Ovary (tissue), 9 donors: ENCODE results near the gene ALK. TPM values are rescaled to one million over a fixed set of nuclear protein-coding genes. Genes with fewer than 3 reads are reported as not detected.

ENCODE experiments used
- DNase-seq, 5 donors: peaks; one replicate each; pipeline ENCODE4 v3.0.0-alpha.2; 2019 to 2020
- H3K27ac ChIP-seq, 2 donors: fragments of 200-600 bp; one replicate each; pipeline versions ENCODE4 v1.5.1 to v1.8.0; 2019 to 2022
- H3K27me3 ChIP-seq: fragments of 200-600 bp; one replicate; pipeline ENCODE4 v1.8.0; 2022
- H3K36me3 ChIP-seq: fragments of 200-600 bp; sonication (generic); one replicate; pipeline ENCODE4 v1.5.1; 2019
- H3K4me1 ChIP-seq: one replicate; pipeline ENCODE4 v1.8.1; 2013; ENCODE audit warnings: mild to moderate bottlenecking, moderate library complexity; ENCODE audit not compliant: insufficient read depth
- H3K4me3 ChIP-seq: fragments of 200-600 bp; sonication (generic); one replicate; pipeline ENCODE4 v1.5.1; 2017
- H3K9me3 ChIP-seq, 2 donors: fragments of 200-600 bp in 1 of 2; sonication (generic) in 1 of 2; one replicate each; pipeline versions ENCODE4 v1.5.1 to v1.8.1; 2013 to 2019; ENCODE audit warnings: mild to moderate bottlenecking in 1 of 2, moderate library complexity in 1 of 2
- EP300 ChIP-seq: sonication (generic); formaldehyde crosslinking; IDR thresholded peaks from one replicate; pipeline ENCODE4 v1.6.1; 2017; ENCODE audit warnings: antibody characterized with exemption
- POLR2A ChIP-seq: fragments of 450-650 bp; IDR thresholded peaks from one replicate; pipeline ENCODE4 v1.6.1; 2017; ENCODE audit warnings: antibody characterized with exemption, mild to moderate bottlenecking, moderate library complexity
- WGBS, 3 donors: extraction: QIAGEN DNeasy Blood & Tissue Kit in 1 of 3; methylation state at CpG; one replicate each; pipeline versions ENCODE4 v1.1.5 to v1.1.7; 2013 to 2017; 5-methylcytosine and 5-hydroxymethylcytosine counted together
- intact Hi-C, 4 donors: fragments of 100-400 bp; cut with DNase I; formaldehyde crosslinking; loops; one replicate each; pipeline versions ENCODE4 v1.11.0 to v1.15.1; 2022 to 2023
- polyA plus RNA-seq, 2 donors: library from polyadenylated mRNA; stranded (reverse); fragments of 200-250 nt in 1 of 2; fragments of 350-450 nt in 1 of 2; fragmentation: Illumina TruSeq in 1 of 2; extraction: RNeasy Lipid Tissue Mini Kit (QIAGEN cat#74804) in 1 of 2; gene quantifications; one replicate each; pipeline ENCODE4 v1.2.3, GENCODE V29; 2013 to 2014
- total RNA-seq, 7 donors: library from RNA; depleted of rRNA in 2 of 7; stranded (reverse); fragments of >200 nt in 2 of 7; fragmentation: NEBNext Ultra II Directional in 3 of 7; extraction: Animal tissue kit (Norgen Biotek cat#: 25700) in 3 of 7; gene quantifications; one replicate each; pipeline versions ENCODE4 v1.1.0 to v1.2.4, GENCODE V29; 2016 to 2023
- TF ChIP-seq, protein P1 (sequence below), 3 donors: fragments of 450-650 bp in 2 of 3; fragments of 200-600 bp in 1 of 3; IDR thresholded peaks; one replicate each; pipeline versions ENCODE4 v1.5.1 to v1.8.0; 2016 to 2022; ENCODE audit warnings: antibody characterized with exemption in 3 of 3, mild to moderate bottlenecking in 1 of 3
- donor health status: DM: no; HTN: no; CAD: no; lungs with moderate emphysema.
- donor health status: DM: no; HTN: no; CAD: no.
- donor health status: Bipolar disorder and iron deficiency.
- donor health status: DM: yes; HTN: yes; CAD: no.
- donor health status: DM: no; HTN: no; CAD: no.
- donor health status: DM: yes; HTN: yes; CAD: no.

Gene ALK
- total and polyA plus RNA-seq, 9 donors: 0.05 to 1.7 (median 0.23) TPM; not detected in 1

DNA sequence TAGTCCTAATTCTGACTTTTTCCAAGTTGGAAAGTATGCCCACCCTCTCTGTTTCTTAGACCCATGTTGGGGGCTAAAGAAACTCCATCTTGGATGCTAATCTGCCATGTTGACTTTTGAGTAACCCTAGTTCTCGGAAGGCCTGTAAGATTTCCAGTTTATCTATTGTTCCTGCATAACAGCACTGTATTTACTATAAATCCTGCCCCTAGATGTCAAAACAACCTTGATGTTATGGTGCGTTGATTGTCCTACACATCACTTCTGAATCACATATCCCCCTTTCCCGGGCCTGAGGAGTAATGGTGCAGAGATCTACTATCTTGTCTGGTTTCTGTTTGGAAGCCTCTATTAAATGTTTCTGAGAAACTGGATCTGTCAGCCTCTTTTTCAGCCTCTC is 116.7 kb downstream of the ALK start:
- 62 to 69% (median 69%) methylated on average over 3 of the region's 3 CpGs for WGBS, 3 donors
- no peaks in the 10 kb centered on the region for H3K36me3 ChIP-seq
- intact Hi-C loops: no loop called here
- no peaks in the 10 kb centered on the region for H3K4me1 ChIP-seq
- H3K9me3 ChIP-seq: no peaks in the 10 kb centered on the region
- TF ChIP-seq EP300 (no peak), POLR2A (no peak)
- TF ChIP-seq, protein P1, sequence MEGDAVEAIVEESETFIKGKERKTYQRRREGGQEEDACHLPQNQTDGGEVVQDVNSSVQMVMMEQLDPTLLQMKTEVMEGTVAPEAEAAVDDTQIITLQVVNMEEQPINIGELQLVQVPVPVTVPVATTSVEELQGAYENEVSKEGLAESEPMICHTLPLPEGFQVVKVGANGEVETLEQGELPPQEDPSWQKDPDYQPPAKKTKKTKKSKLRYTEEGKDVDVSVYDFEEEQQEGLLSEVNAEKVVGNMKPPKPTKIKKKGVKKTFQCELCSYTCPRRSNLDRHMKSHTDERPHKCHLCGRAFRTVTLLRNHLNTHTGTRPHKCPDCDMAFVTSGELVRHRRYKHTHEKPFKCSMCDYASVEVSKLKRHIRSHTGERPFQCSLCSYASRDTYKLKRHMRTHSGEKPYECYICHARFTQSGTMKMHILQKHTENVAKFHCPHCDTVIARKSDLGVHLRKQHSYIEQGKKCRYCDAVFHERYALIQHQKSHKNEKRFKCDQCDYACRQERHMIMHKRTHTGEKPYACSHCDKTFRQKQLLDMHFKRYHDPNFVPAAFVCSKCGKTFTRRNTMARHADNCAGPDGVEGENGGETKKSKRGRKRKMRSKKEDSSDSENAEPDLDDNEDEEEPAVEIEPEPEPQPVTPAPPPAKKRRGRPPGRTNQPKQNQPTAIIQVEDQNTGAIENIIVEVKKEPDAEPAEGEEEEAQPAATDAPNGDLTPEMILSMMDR (IDR thresholded peaks at IDR 0.05): no peak
- no peak overlapping the region for H3K4me3 ChIP-seq
- no peaks in the 10 kb centered on the region for H3K27me3 ChIP-seq
- no peak overlapping the region for H3K27ac ChIP-seq
- DNase-seq: no peak

DNA sequence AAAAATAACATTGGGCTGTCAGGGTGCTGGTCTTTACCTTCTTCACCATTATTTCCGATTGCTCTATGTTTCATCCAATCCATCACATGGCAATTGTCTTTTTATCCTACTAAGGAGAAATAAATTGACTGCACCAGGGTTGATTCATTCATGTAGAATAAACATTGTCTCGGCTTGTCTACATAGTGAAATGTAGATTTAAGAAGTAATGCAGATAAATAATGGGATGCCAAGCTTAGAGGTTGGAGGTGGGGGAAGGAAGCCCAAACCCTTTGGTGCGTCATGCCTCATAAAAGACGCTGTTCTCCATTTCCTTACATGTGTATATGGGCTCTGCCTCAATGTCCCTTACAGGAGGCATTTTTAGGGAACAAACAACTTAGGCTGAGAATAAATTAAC is 117.8 kb downstream of the ALK start:
- no peak for DNase-seq
- TF ChIP-seq, protein P1 (IDR thresholded peaks at IDR 0.05): no peak
- TF ChIP-seq POLR2A (no peak), EP300 (no peak)
- H3K27me3 ChIP-seq: no peaks in the 10 kb centered on the region
- H3K36me3 ChIP-seq: no peaks in the 10 kb centered on the region
- H3K27ac ChIP-seq: no peak overlapping the region
- H3K4me1 ChIP-seq: no peaks in the 10 kb centered on the region
- intact Hi-C loops: no loop called here
- WGBS, 3 donors: 66 to 75% (median 69%) methylated on average over 4 of the region's 4 CpGs
- no peak overlapping the region for H3K4me3 ChIP-seq
- no peaks in the 10 kb centered on the region for H3K9me3 ChIP-seq

DNA sequence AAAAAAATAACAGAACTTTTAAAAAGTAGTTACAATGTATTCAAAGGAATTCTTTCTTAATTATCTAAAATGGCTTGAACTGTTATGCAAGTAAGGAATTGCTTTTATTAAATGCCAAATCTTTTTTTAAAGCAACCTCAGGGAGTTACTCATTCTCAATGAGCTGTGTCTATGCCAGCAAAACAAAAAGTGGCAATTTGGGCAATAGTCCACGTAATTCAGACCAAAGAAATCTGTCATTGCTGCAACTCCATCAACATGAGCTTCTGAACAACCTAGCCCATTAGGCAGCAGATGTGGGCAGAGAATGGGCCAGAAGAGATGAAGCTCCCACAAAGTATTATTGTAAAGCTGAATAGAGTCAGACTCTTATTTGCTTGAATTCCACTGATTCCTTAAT is 118.4 kb downstream of the ALK start:
- 2 to 8% (median 3%) methylated on average over 1 of the region's 1 CpG for WGBS, 3 donors
- Histone ChIP-seq H3K4me1 (no peaks in the 10 kb centered on the region), H3K27ac (no peak overlapping the region), H3K36me3 (no peaks in the 10 kb centered on the region), H3K9me3 (no peaks in the 10 kb centered on the region), H3K4me3 (no peak overlapping the region), H3K27me3 (no peaks in the 10 kb centered on the region)
- TF ChIP-seq EP300: no peak
- no peak for TF ChIP-seq POLR2A
- TF ChIP-seq, protein P1 (IDR thresholded peaks at IDR 0.05): no peak
- intact Hi-C loops: no loop called here
- DNase-seq: no peak

DNA sequence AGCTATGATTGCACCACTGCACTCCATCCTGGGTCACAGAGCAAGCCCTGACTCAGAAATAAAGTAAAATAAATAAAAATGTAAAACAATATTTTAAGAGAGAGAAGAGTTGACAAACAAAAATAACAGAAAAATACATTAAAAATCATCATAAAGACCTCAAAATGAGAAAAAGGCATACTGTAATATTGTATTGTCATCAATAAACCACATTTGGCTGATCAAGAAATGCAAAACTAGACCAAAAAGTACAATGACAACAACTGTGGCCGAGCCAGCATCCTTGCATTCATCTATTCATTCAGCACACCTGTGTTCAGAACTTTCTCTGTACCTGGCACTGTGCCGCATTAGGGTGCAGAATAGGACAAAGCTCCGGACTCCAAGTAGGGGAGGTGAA is 121.8 kb downstream of the ALK start:
- DNase-seq: no peak
- Histone ChIP-seq H3K4me3 (no peak overlapping the region), H3K27ac (no peak overlapping the region), H3K36me3 (no peaks in the 10 kb centered on the region), H3K4me1 (no peaks in the 10 kb centered on the region), H3K9me3 (no peaks in the 10 kb centered on the region), H3K27me3 (no peaks in the 10 kb centered on the region)
- intact Hi-C loops: loop anchor here in 1 of 4 donors (2.0 kb wide), 1 partner anchor 63 kb away; no protein-coding TSS in a partner anchor
- TF ChIP-seq, protein P1 (IDR thresholded peaks at IDR 0.05): no peak
- no peak for TF ChIP-seq POLR2A
- TF ChIP-seq EP300: no peak
- WGBS, 3 donors: 87 to 92% (median 92%) methylated on average over 3 of the region's 3 CpGs

DNA sequence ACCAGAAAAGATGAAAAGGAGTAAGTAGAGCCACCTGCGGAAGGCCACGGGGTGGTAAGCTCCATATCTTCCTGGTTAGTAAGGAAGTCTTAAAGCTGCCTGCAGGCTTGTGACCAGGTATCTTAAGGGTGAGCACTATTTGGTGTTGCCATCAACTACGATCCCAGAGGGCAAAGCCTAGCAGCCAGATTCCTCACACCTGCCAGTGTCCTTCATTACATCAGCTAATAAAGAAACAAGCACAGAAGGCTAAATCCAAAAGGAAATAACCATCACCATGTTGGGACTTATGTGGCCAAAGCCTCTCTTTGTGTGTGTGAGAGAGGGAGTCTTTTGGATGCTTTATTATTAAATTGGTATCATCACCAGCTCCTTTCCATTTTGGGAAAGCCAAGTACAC is 123.5 kb downstream of the ALK start:
- intact Hi-C loops: no loop called here
- H3K27ac ChIP-seq: no peak overlapping the region
- 59 to 80% (median 62%) methylated on average over 3 of the region's 3 CpGs for WGBS, 3 donors
- no peak overlapping the region for H3K4me3 ChIP-seq
- no peaks in the 10 kb centered on the region for H3K9me3 ChIP-seq
- no peak for DNase-seq
- H3K4me1 ChIP-seq: no peaks in the 10 kb centered on the region
- TF ChIP-seq POLR2A: no peak
- TF ChIP-seq, protein P1 (IDR thresholded peaks at IDR 0.05): no peak
- TF ChIP-seq EP300: no peak
- H3K27me3 ChIP-seq: no peaks in the 10 kb centered on the region
- no peaks in the 10 kb centered on the region for H3K36me3 ChIP-seq
